ENCODE data around the gene RSKR.
A peak's percentile ranks its signal among the peaks of the same experiment; 100 is the strongest.
"Not testable (repeated sequence)": the region's sequence is repeated elsewhere in the genome, so short reads cannot be mapped to it uniquely, and the experiment has no call there.

RSKR gene

DNA sequence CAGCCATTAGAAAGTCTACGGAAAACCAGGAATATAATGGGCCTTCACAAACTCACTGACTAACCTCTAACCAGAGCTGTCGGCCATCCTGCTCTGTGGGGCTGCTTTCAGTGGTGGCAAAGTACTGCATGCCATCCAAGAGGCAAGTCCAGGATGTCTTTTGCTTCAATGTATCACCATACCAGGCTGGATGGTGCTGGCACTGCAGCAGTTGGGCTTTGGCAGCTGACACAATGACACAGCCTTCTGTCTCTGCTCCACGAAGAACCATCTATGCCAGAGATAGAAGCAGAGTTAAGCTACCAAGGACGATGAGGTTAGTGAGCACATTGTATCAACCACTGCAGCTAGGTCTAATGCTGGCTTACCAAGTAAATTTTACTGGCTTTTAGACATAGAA is 9.7 kb upstream of the RSKR start:
- DNase-seq (ENCODE audit: low spot score) = no peak

GRCh38 chr17:28622186-28622585 is 8.2 kb upstream of the RSKR start:
- DNase-seq (ENCODE audit: low spot score) = no peak

DNA sequence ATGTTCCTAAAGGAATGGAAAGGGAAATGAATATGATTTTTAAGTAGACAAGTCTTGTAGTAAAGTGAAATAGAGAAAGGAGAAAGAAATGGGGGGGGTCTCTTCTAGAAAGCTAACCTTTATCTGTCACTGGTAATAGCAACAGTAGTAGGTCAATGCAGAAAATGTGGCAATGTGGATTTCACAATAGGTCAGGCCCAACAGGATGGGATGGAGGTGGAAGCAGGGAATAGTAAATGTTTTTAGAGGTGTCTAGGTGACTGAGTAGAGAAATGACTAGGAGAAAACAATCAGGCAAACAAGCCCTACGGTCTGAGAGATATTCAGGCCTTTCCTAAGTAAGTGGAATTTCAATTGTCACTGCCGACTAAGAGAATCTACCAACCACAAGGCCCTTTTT is 6.0 kb upstream of the RSKR start:
- no peak for DNase-seq (ENCODE audit: low spot score)

GRCh38 chr17:28618464-28618863 is 4.5 kb upstream of the RSKR start:
- no peak for DNase-seq (ENCODE audit: low spot score)

GRCh38 chr17:28616281-28616680 is 2.3 kb upstream of the RSKR start:
- no peak for DNase-seq (ENCODE audit: low spot score)

DNA sequence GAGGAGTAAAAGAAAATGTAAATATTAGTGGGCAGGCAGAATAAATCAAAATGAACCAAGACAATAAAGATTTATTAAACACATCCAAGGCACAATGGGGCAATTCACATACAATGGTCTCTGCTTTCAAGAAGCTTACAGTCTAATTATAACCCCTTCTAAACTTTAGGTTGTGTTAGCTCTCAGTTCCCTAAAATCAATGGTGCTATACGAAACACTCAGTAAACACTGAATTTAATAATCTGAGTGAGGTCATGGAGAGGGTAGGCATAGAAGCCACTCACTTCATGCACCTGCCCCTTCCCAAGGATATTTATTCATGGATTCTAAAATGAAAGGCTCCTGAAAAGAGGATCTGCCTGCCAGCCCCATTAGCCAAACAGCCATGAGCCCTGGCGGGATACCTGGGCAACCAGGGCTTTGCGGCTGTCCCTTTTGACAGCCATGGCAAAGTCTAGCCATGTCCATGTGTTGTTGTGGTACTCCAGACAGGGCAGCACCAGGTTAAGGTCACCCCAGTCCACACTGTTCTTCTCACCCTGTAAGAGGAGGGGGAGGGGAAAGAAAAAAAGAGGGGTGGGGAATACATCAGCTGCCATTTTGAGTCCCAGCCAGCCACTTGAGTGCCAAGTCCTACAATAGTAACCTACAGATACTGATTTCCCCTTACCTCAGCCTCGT is 1.4 kb upstream of the RSKR start:
- DNase-seq (ENCODE audit: low spot score) = no peak

DNA sequence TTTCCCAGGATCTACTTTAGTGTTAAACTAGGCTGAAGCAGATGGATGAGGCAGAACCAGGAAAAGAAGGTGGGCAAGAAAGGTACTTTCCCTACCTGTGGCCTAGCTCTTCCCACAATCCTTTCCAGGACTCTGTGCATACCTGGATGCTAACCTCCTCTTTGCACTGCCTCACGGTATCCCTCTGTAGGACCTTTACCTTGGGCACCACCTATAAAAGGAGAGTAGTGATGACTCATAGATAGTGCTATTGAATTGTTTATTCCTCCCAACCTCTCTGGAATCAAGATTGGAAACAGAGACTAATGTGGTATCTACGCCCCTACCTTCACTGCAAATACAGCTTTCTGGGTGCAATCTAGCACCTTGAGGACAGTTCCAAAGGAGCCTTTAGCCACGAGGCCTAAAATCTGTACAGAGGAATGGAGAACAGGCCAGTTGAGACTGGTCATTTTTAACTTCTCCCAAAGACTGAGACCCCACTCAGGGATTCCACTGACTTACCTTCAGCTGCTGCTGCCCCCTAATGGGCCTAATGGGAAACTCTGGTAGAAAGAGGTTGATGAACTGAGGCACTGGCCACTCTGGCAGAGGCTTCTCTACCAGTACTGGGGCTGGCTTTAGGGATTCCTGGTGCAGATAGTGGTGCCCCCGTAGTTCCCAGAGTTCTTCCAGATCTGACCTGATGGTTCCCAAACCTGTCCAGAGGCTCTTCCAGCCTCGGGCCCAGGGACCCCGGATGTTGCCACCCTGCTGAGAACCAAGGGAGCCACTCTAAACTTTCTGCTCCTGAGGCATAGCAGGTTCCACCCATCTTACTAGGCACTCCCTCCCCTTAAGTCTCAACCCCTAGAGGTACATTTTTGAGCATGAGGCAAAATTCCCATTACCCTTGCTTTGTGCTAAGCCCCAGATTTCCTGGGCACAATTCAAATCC is 781 bp downstream of the RSKR start:
- peak; percentile 75 for DNase-seq (ENCODE audit: low spot score)

DNA sequence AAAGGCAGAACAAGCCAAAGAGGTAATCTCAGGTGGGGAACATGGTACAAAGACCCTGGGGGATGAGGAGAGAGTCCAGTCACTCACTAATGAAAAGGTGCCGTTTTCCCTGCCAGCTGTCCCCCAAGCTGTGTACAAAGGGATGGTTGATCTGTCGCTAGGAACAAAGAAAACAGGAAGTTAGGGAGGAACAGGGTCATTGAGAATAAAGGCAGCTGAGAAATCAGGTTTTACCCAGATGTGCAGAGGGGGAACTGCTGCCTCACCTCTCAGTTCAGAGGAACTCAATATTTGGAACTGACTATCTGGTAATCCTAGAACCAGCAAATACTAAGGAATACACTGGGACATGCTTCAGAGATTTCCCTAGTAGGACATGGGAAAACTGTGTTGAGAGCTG is 1.5 kb downstream of the RSKR start:
- no peak for DNase-seq (ENCODE audit: low spot score)

DNA sequence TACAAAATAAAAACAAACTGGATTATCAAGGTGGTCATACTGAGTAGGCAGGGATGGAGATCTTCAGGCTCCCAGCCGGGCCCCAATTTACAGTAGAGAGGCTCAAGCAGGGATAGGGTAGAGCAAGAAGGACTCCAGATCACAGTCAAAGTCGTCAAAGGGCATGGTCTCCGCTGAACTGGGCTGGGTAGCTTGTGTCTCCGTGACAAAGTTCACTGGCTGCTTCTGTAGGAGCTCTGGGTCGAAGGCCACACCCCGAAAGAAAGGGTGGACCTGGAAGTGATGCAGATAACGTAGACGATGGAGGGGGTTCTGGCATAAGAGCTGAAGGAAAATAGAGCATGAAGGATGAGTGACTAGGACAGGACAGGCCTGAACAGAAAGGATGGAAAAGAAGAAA is 3.6 kb downstream of the RSKR start:
- DNase-seq (ENCODE audit: low spot score) = no peak

DNA sequence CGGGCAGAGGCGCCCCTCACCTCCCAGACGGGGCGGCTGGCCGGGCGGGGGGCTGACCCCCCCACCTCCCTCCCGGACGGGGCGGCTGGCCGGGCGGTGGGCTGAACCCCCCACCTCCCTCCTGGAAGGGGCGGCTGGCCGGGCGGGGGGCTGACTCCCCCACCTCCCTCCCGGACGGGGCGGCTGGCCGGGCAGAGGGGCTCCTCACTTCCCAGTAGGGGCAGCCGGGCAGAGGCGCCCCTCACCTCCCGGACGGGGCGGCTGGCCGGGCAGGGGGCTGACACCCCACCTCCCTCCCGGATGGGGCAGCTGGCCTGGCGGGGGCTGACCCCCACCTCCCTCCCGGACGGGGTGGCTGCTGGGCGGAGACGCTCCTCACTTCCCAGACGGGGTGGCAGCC is 10.0 kb downstream of the RSKR start:
- DNase-seq (ENCODE audit: low spot score) = not testable (repeated sequence)

DNA sequence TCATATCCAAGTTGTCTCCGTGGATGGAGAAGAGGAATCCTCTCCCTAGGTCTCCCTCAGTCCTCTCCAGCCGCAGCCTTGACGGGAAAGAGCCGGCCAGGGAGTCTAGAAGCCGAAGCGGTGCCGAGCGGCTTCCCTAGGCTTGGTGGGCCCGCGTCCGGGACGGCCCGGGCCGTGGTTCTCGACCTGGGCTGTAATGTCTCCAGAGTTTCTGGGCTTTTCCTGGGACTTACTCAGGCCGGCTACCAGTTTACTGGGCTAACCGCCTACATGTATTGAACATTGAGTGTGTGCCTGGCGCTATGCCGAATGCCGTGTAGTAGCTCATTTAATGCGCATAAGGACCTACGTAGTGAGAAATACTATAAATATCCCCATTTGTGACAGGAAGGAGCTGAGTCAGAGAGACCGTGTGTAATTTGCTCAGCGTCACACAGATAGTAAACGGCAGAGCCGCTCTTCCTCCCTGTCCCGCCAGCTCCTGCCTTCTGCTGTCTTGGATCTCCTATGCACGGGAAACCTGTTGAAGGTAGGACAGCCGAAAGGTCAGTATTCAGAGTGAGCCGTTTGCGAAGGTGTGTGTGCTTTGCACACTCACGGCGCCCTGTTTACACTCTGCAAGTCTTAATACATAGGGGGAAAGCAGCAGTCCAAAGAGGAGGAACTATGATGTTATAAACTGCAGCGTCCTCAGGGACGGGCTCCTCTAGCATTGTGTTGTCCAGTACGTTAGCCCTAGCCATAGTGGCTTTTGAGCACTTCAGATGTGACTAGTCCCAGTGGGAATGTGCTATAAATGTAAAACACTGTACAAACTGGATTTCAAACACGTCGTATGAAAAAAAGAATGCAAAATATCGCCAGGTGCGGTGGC is 14.4 kb downstream of the RSKR start:
- DNase-seq (ENCODE audit: low spot score) = no peak

GRCh38 chr17:28598799-28599310 is 15.1 kb downstream of the RSKR start, which contains the start of gene SPAG5:
TSS of gene SPAG5 (minus strand) at chr17:28599025. CDS start at chr17:28598946, 79 bp downstream.
- DNase-seq (ENCODE audit: low spot score) = peak; percentile 100

DNA sequence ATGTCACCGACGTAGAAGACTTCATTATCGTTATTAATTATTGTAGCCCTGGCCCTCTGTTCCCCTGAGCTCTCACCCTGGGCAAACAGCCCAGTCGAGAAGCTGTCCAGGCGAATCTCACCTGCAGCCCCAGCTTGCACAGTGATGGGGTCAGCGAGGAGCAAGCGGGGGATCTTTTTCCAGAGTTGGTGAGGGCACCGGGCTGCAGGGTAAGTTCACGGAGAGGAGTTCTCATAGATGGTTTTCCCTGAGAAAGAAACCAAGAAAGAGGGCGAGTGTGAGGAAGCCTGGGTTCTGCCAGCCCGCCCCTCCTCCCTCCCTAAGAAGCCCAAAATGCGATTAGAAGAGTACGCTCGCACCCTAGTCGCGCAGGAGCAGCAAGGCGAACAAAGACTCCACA is 15.6 kb downstream of the RSKR start:
- no peak for DNase-seq (ENCODE audit: low spot score)

- DNase-seq (ENCODE audit: low spot score) = no peak
These were observed 16.2 kb downstream of the RSKR start for GRCh38 chr17:28597606-28598383.

- no peak for DNase-seq (ENCODE audit: low spot score)
These were observed 21.7 kb downstream of the RSKR start for GRCh38 chr17:28592260-28592659.

- DNase-seq (ENCODE audit: low spot score) = no peak
These were observed 28.1 kb downstream of the RSKR start for GRCh38 chr17:28585851-28586250.

DNA sequence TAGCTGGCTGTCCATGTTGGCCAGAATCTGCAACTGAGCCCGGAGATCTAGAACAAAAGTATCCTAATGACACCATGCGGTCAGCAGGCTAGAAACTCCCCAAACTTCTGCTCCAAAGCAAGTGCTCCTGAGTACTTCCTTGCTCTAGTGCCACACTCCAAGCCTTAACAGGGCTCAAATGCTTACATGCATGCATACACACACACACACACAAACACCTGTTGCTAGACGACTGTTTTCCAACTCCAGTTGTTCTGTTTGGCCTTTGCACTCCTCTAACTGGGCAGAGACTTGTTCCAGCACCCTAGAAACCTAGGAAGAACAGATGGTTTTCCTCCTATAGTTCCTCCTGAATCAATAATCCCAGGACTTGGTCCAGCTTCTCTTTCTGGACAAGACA is 29.6 kb downstream of the RSKR start:
- DNase-seq (ENCODE audit: low spot score) = no peak

DNA sequence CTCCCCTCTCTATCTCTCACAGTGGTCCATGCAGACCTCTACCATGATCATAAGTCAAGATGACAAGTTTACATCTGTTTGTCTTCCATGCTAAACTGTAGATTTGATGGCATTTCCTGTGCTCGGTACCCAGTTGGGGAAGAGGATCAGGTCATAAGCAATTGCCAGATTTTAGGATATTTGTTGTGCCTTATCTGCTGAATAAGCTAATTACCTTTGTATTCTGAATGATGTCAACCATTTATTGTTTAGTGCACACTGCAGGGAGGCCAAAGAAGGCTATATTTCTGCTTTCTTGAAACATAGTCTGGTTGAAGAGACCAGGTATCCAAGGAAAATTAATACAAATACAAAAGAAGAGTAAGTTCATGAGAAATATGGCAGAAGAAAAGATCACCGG is 31.5 kb downstream of the RSKR start:
- no peak for DNase-seq (ENCODE audit: low spot score)

DNA sequence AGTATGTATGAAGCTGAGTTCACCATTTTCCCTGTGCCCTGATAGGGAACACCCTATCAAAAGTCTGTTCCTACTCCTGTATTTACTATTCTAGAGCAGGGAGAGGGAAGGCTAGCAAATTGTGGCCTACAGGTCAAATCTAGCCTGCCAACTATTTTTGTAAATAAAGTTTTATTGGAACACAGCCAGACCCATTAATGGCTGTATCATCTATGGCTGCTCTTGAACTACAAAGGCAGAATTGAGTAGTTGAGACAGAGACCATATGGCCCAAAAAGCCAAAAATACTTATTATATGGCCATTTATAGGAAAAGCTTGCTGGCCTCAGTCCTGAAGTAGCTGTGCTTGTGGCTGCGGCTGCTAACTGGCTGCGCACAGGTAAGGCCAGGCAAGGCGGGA is 33.0 kb downstream of the RSKR start:
- DNase-seq (ENCODE audit: low spot score) = no peak

DNA sequence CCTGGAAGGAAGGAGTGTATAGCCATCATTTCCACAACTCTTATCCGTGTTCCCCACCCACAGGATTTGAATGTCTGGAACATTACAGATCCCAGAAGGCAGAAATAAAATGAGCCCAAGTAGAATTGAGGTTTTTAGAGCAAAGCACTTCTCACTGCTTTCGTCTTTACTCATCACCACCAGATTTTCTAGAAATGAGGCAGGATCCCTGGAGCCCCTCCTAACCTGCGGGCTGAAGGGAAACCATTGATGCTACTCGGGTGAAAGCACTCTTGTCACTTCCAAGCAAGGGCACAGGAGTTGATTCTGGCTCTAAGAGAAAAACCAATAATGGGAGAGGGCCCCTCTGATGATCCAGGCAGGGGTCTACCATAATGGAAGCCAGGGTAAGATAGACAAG is 34.5 kb downstream of the RSKR start:
- no peak for DNase-seq (ENCODE audit: low spot score)
